ENCODE data around the gene PURA.
"Not testable (repeated sequence)": the region's sequence is repeated elsewhere in the genome, so short reads cannot be mapped to it uniquely, and the experiment has no call there.

PURA gene

GRCh38 chr5:140136624-140137023 lies 22.7 kb downstream of the PURA start:
- DNase-seq = no peak

GRCh38 chr5:140140435-140140834 lies 26.5 kb downstream of the PURA start:
- no peak for DNase-seq

GRCh38 chr5:140141241-140141640 lies 27.3 kb downstream of the PURA start:
- no peak for DNase-seq

GRCh38 chr5:140142246-140142645 lies 28.3 kb downstream of the PURA start:
- no peak for DNase-seq

DNA sequence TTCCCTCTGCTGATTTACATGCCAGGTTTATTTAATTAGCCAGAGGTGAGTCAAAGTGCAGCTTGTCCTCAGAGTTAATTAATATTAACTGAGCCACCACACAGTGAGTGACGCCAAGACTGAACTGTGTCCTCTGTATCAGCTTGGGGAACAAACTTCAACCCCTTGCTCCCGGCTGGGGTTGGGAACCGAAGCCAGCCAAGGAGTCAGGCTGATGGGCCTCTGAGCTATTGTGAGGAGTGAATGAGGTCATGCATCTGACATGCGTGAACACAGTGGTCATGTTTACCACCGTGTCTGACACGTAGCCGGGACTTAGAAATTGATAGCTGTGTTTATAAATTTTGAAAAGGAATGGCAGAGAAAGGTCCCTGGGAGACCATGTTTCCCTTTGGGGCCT lies 28.9 kb downstream of the PURA start:
- DNase-seq = no peak

DNA sequence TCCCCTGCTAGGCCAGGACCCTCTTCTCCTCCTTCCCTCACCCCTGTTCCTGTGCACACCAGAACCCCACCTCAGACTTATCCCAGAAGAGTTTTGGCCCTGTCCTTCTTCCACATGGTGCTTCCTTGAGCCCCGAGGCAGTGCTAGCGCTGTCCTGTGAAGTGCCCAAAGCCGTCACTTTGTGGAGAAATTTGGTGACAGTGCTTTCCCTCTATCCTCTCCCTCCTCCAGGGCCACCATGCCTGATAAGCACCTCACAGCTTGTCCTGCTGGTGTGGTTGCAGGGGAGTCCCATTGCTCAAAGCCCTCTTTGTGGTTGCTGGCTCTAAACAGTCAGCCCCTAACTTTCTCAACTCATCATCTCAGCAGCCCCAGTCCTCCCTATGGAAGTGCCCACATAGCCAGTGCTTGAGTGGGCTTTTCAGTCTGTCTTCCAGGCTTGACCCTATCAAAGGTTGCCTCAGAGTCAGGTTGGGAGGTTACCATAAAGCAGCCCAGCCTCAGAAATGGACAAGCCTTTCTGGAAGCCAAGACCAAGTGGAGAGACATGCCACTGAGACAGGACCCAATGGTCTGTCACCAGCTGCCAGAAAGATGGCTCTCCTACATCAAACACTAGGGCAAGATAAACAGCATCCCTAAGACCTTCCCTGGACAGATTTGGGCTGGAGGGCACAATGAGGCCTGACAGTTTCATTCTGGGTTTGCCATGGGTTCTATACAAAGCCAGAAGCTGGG lies 29.8 kb downstream of the PURA start:
- DNase-seq = no peak

- no peak for DNase-seq
Measured at GRCh38 chr5:140145256-140145655, 31.3 kb downstream of the PURA start.

- DNase-seq = peak; percentile 72
Measured at GRCh38 chr5:140145818-140146522, 32.1 kb downstream of the PURA start.

- no peak for DNase-seq
Measured at GRCh38 chr5:140146523-140146842, 32.6 kb downstream of the PURA start.

DNA sequence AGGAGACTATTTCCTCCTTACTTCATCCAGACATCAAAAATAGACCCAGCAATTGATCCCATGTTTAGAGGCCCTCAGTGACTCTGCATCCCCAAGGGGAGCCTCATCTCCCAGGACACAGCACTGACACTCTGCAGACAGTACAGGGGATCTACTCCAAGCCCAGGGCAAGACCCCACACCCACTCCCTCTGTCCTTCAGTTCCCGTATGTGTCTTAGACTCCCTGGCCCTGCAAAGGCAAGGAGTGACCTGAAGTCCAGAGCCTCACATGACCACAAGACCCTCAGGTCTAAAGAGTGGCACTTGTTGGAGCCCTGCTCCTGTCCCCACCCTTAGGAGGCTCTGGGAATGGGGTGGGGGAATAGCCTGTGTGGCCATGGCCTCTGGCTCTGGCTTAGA lies 33.6 kb downstream of the PURA start:
- DNase-seq = no peak

GRCh38 chr5:140148508-140148907 lies 34.6 kb downstream of the PURA start:
- DNase-seq = no peak

DNA sequence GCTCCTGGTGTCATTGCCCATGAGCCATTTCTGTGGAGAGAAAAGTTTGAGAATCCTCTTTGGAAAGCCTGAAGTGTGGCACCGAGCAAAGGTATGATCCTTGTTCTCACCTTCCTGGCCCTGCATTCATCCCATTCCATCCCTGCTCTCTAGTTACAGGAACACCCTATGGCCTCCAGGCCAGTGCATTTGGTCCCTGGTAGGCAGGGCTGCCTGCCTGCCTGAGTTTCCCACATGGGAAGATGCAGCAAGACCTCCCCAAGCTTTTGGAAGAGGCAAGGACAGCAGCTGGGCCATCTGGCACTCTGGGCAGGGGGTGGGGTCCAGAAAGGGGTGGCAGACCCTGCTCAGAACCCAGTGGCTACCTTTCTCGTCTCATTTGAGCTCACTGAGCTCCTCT lies 36.3 kb downstream of the PURA start:
- no peak for DNase-seq

- DNase-seq = no peak
Measured at GRCh38 chr5:140151144-140152021, 37.5 kb downstream of the PURA start.

DNA sequence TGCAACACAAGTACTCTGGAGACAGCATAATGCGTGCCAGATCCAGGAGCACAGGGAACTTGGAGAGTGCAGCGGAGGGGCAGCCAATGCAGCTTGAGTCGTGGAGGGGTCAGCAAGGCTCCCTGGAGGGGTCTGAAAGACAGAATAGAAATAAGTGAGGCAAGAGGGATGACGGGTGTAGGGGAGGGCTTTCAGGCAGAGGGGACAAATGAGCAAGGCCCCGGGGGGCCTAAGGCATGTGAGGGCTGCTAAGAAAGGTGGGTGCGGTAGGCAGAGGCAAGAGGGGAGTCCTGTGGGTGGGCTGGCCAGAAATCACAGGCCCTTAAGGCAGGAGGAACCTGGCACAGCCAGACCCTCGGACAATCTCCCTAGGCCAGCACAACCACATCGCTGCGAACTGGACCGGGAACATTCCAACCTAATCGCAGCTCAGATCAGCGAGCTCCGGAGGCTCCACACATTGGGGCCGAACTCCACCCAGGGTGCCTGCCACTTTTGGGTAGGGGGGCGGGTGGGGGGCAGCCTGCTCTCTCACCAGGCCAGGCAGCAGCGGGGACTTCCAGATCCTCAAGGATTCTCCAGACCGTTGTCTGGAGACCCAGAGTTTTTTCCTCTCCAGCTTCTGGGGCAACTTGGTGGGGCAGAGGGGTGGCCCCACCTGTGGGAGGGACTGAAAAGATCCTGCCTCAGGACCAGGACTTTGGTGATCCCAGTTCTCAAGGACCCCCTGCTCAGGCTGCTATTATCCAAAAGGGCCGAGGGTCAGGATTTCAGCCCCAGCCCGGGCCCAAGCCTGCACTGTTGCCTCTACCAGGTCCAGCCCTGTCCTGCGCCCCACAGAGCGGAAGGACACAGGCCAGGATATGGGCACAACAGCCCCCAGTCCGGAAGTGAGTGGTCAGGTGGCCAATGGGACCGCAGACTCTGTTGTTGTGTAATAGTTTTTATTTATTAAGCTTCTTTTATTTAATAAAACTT lies 38.4 kb downstream of the PURA start:
- no peak for DNase-seq

DNA sequence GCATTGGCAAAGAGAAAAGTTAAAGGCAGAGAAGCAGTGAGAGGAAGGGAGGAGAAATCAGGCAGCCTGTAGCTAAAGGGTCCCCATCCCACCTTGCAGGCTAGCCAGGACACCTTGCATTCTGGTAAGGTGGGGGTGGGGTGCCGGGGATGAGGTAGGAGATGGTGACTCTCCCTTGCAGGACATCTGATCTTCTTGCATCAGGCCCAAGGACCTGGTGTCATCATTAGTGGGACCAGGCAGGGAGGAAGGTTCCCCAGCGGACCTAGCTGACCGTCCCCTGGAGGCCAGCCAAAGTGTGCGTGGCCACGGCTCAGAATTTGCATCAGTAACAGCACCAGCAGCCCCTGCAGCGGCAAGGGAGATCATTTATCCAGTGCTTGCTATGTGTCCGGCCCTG lies 39.3 kb downstream of the PURA start:
- no peak for DNase-seq

GRCh38 chr5:140153905-140154304 lies 40.0 kb downstream of the PURA start:
- no peak for DNase-seq

GRCh38 chr5:140154710-140155381 lies 40.9 kb downstream of the PURA start:
- DNase-seq = not testable (repeated sequence)

- DNase-seq = peak; percentile 94
Measured at GRCh38 chr5:140157032-140157781, 43.3 kb downstream of the PURA start.

- no peak for DNase-seq
Measured at GRCh38 chr5:140159014-140159927, 45.4 kb downstream of the PURA start.

DNA sequence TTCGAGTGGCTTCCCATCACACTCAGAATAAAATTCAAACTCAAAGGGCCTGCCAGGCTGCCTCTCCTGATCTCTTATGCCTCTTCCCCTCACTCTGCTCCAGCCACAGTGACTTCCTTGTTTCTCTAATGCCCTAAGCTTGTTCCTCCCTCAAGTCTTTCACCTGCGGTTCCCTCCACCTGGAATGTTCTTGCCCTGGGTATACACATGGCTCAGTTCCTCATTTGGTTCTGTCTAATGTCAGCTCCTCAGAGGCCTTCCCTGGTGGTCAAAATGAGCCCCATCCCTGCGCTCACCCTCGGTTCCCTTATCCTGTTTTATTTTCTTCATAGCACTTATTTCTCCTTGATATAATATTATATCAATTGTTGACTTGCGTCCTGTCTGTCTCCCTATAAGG lies 48.4 kb downstream of the PURA start:
- DNase-seq = no peak
